Right lobe of liver (tissue), 6 donors: ENCODE data around the gene STXBP2. TPM values are rescaled to one million over a fixed set of nuclear protein-coding genes. Genes with fewer than 3 reads are reported as not detected.
A peak's percentile ranks its signal among the peaks of the same experiment; 100 is the strongest.

Source experiments
- ATAC-seq, 4 donors: fragments of 200-7000 bp; cut with Tn5 transposase; one replicate each; pipeline ENCODE4 v1.9.1; 2020; ENCODE audit warnings: mild to moderate bottlenecking in 4 of 4, moderate library complexity in 4 of 4
- DNase-seq, 3 donors: peaks; one replicate each; pipeline ENCODE4 v3.0.0-alpha.2; 2020
- H3K27ac ChIP-seq, 3 donors: fragments of 200-600 bp; one replicate each; pipeline ENCODE4 v1.8.0; 2022
- H3K27me3 ChIP-seq, 2 donors: fragments of 200-600 bp; one replicate each; pipeline ENCODE4 v1.8.0; 2022
- H3K36me3 ChIP-seq, 4 donors: fragments of 200-600 bp; sonication (generic) in 1 of 4; one replicate each; pipeline versions ENCODE4 v1.5.1 to v1.8.0; 2017 to 2022; ENCODE audit warnings: control low read depth in 1 of 4
- H3K4me1 ChIP-seq, 4 donors: fragments of 200-600 bp; sonication (generic) in 1 of 4; one replicate each; pipeline versions ENCODE4 v1.5.1 to v1.8.0; 2017 to 2022; ENCODE audit warnings: control low read depth in 1 of 4
- H3K4me3 ChIP-seq, 3 donors: fragments of 200-600 bp; one replicate each; pipeline ENCODE4 v1.8.0; 2022
- H3K9me3 ChIP-seq, 4 donors: fragments of 200-600 bp; sonication (generic) in 1 of 4; one replicate each; pipeline versions ENCODE4 v1.5.1 to v1.8.0; 2017 to 2022; ENCODE audit warnings: control low read depth in 1 of 4
- CTCF ChIP-seq, 4 donors: fragments of 200-600 bp in 3 of 4; fragments of 450-650 bp in 1 of 4; IDR thresholded peaks; one replicate each; pipeline versions ENCODE4 v1.5.1 to v1.8.0; 2016 to 2022; ENCODE audit warnings: antibody characterized with exemption in 4 of 4, mild to moderate bottlenecking in 2 of 4
- POLR2A ChIP-seq: fragments of 450-650 bp; IDR thresholded peaks from one replicate; pipeline ENCODE4 v1.6.1; 2017; ENCODE audit warnings: antibody characterized with exemption, mild to moderate bottlenecking
- WGBS: methylation state at CpG from one replicate; pipeline ENCODE4 v1.1.6; 2018; ENCODE audit warnings: low coverage, low lambda C conversion rate; ENCODE audit not compliant: insufficient coverage; ENCODE audit errors: missing lambda C conversion rate; 5-methylcytosine and 5-hydroxymethylcytosine counted together
- intact Hi-C, 2 donors: fragments of 100-400 bp; cut with DNase I; formaldehyde crosslinking; loops; one replicate each; pipeline versions ENCODE4 v1.11.2 to v1.14.1; 2022
- total RNA-seq, 6 experiments: library from RNA; depleted of rRNA in 2 of 6; stranded (reverse); fragments of >200 nt in 2 of 6; fragmentation: NEBNext Ultra II Directional in 3 of 6; extraction: Animal tissue kit (Norgen Biotek cat#: 25700) in 3 of 6; gene quantifications; one replicate each; pipeline versions ENCODE4 v1.1.0 to v1.2.4, GENCODE V29; 2016 to 2023
- donor health status: DM: no; HTN: yes; CAD: no.
- donor health status: DM: no; HTN: no; CAD: no.
- donor health status: DM: no; HTN: no; CAD: no.
- donor health status: DM: no; HTN: yes; CAD: no.
- donor health status: DM: no; HTN: yes; CAD: no.

STXBP2 gene
- total RNA-seq, 6 experiments from 2014 or later, result 27.5 to 45.7 (median 39.1) TPM

DNA sequence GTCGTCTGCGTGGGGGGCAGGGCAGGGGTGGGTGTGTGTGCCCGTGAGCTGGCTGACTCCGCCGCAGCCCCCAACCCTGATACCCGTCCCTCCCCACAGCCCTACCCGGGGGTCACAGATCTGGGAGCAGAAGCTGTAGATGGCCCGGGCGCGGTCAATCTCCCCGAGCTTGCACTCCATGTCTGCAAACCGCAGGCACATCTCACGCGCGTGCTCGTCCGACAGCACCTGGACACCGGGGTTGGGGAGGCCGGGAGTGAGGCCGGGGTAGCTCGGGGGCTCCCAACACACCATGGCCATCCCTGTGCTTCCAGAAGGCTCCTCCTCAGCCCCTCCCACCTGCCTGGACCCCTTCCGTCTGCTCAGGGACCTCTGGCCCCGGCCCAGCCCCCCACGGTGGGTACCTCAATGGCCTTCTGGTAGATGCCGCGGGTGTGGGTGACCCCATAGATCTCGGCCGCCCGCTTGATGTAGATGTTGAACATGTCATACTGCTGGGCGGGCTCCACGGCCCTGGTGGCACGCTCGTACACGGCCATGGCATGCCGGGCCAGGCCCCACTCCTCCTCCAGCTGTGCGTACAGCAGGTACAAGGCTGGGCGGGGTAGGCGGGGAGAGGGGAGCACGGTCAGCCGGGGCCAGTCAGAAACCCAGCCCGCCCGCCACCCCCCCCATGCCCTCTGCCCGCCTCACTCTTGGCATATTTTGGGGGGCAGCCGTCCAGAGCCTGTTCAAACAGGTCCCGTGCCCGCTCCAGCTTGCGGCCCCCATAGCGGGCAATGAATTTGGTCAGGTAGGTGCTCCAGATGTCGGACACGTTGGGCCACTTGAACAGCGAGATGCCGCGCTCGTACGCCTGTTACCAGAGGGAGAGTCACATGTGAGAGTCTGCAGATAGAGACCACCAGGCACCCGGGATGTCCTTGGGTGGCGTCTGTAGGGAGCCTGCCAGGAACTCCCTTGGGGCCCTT, 16.2 kb upstream of the STXBP2 start:
- DNase-seq, result no peak
- TF ChIP-seq POLR2A (no peak), CTCF (IDR thresholded peaks at IDR 0.05) (no peak)
- no peak for ATAC-seq
- intact Hi-C loops, result no loop called here
- H3K36me3 ChIP-seq, result peaks cover 0 to 46% (median 19%) of the 10 kb centered on the region in 4 donors
- peak overlapping the region in 2 of 3 donors; percentile 96 to 99 for H3K27ac ChIP-seq
- H3K27me3 ChIP-seq, result no peaks in the 10 kb centered on the region
- 96% methylated on average over 11 of the region's 57 CpGs for WGBS
- H3K4me1 ChIP-seq, result peaks cover 0 to 29% (median 14%) of the 10 kb centered on the region in 4 donors
- no peaks in the 10 kb centered on the region for H3K9me3 ChIP-seq
- H3K4me3 ChIP-seq, result no peak overlapping the region

GRCh38 chr19:7622933-7623685, 13.8 kb upstream of the STXBP2 start:
- intact Hi-C loops, result no loop called here
- ATAC-seq (no peak), DNase-seq (no peak)
- Histone ChIP-seq H3K4me3 (no peak overlapping the region), H3K36me3 (peaks cover 0 to 51% (median 21%) of the 10 kb centered on the region in 4 donors), H3K27me3 (no peaks in the 10 kb centered on the region), H3K4me1 (peaks cover 0 to 23% (median 11%) of the 10 kb centered on the region in 4 donors), H3K27ac (no peak overlapping the region), H3K9me3 (no peaks in the 10 kb centered on the region)
- 71% methylated on average over 4 of the region's 16 CpGs for WGBS
- TF ChIP-seq CTCF (IDR thresholded peaks at IDR 0.05), result no peak
- no peak for TF ChIP-seq POLR2A

- Histone ChIP-seq H3K4me3 (no peak overlapping the region), H3K36me3 (peaks cover 0 to 51% (median 21%) of the 10 kb centered on the region in 4 donors), H3K4me1 (peaks cover 0 to 23% (median 11%) of the 10 kb centered on the region in 4 donors), H3K27ac (no peak overlapping the region), H3K27me3 (no peaks in the 10 kb centered on the region), H3K9me3 (no peaks in the 10 kb centered on the region)
- intact Hi-C loops, result no loop called here
- no peak for DNase-seq
- no peak for ATAC-seq
- 98% methylated on average over 11 of the region's 39 CpGs for WGBS
- TF ChIP-seq CTCF (IDR thresholded peaks at IDR 0.05) (no peak), POLR2A (no peak)
These were observed 12.9 kb upstream of the STXBP2 start for GRCh38 chr19:7623725-7624603.

DNA sequence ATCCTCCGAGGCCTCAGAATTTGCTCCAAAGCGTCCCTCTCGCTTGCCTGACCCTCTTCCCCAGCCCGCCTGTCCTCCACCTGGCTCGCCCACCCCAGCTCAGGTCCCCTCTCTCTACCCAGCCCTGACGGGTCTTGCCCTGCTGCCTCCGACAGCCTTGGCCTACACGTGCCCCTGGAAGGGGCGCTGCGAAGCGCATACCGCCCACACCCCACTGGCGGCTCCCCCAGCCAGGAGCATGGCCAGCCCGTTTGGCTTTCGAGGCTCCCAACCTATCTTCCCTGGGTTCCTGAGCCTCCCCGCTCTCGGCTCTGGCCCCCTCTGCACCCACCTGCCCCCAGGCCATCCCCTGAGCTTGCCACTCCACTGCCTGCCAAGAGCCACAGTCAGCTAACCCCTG, 12.1 kb upstream of the STXBP2 start:
- Histone ChIP-seq H3K9me3 (no peaks in the 10 kb centered on the region), H3K27me3 (no peaks in the 10 kb centered on the region), H3K4me1 (peaks cover 0 to 17% (median 7%) of the 10 kb centered on the region in 4 donors), H3K27ac (no peak overlapping the region), H3K4me3 (no peak overlapping the region), H3K36me3 (peaks cover 0 to 48% (median 20%) of the 10 kb centered on the region in 4 donors)
- TF ChIP-seq CTCF (IDR thresholded peaks at IDR 0.05), result no peak
- no peak for TF ChIP-seq POLR2A
- WGBS, result 96% methylated on average over 5 of the region's 17 CpGs
- intact Hi-C loops, result no loop called here
- DNase-seq (no peak), ATAC-seq (no peak)
